Liver (tissue), 9 donors: Measurements from ENCODE around the gene SUSD5. TPM values are rescaled to one million over a fixed set of nuclear protein-coding genes. Genes with fewer than 3 reads are reported as not detected.

Source experiments
- DNase-seq: peaks from one replicate; pipeline ENCODE4 v3.0.0-alpha.2; 2017; ENCODE audit warnings: low spot score
- H3K27ac ChIP-seq, 2 donors: one replicate each; pipeline ENCODE4 v1.7.0; 2013; ENCODE audit warnings: inconsistent platforms in 2 of 2, low read length in 2 of 2, control low read depth in 1 of 2, low read depth in 1 of 2, mild to moderate bottlenecking in 1 of 2
- H3K27me3 ChIP-seq, 4 donors: one replicate each; pipeline versions ENCODE4 v1.6.1 to v1.7.0; 2013; ENCODE audit warnings: low read length in 3 of 4, inconsistent platforms in 1 of 4, mild to moderate bottlenecking in 1 of 4, moderate library complexity in 1 of 4; ENCODE audit not compliant: control insufficient read depth in 4 of 4, insufficient read depth in 4 of 4
- H3K36me3 ChIP-seq, 4 donors: one replicate each; pipeline versions ENCODE4 v1.6.1 to v1.7.0; 2013; ENCODE audit warnings: low read length in 3 of 4, mild to moderate bottlenecking in 3 of 4, low read depth in 1 of 4, moderate library complexity in 1 of 4; ENCODE audit not compliant: control insufficient read depth in 4 of 4, insufficient read depth in 3 of 4
- H3K4me1 ChIP-seq, 4 donors: one replicate each; pipeline versions ENCODE4 v1.6.1 to v1.7.0; 2013; ENCODE audit warnings: low read length in 3 of 4, mild to moderate bottlenecking in 3 of 4, moderate library complexity in 1 of 4; ENCODE audit not compliant: control insufficient read depth in 4 of 4, insufficient read depth in 4 of 4
- H3K4me3 ChIP-seq, 3 donors: one replicate each; pipeline versions ENCODE4 v1.6.1 to v1.7.0; 2013; ENCODE audit warnings: low read length in 3 of 3, control low read depth in 1 of 3, low read depth in 1 of 3, mild to moderate bottlenecking in 1 of 3
- H3K9ac ChIP-seq, 2 donors: one replicate each; pipeline ENCODE4 v1.7.0; 2013; ENCODE audit warnings: low read length in 2 of 2, mild to moderate bottlenecking in 2 of 2, moderate library complexity in 2 of 2, control low read depth in 1 of 2, low read depth in 1 of 2
- H3K9me3 ChIP-seq, 4 donors: one replicate each; pipeline versions ENCODE4 v1.6.1 to v1.7.0; 2013; ENCODE audit warnings: low read length in 3 of 4; ENCODE audit not compliant: control insufficient read depth in 4 of 4
- ATF3 ChIP-seq: IDR thresholded peaks from 2 replicates; pipeline ENCODE4 v1.6.1; 2016; ENCODE audit warnings: antibody characterized with exemption
- EGR1 ChIP-seq, 2 donors: IDR thresholded peaks; 2 replicates each; pipeline ENCODE4 v1.6.1; 2016 to 2018; ENCODE audit warnings: antibody characterized with exemption in 2 of 2, low read depth in 2 of 2
- FOXA1 ChIP-seq: IDR thresholded peaks from 2 replicates; pipeline ENCODE4 v1.6.1; 2016; ENCODE audit warnings: antibody characterized with exemption
- FOXA2 ChIP-seq: IDR thresholded peaks from 2 replicates; pipeline ENCODE4 v1.6.1; 2016; ENCODE audit warnings: antibody characterized with exemption
- GABPA ChIP-seq, 2 donors: IDR thresholded peaks in 1 of 2; conservative IDR thresholded peaks in 1 of 2; 2 replicates each; pipeline ENCODE4 v1.6.1; 2016; ENCODE audit warnings: antibody characterized with exemption in 2 of 2, mild to moderate bottlenecking in 1 of 2, moderate library complexity in 1 of 2
- HNF4A ChIP-seq, 2 donors: conservative IDR thresholded peaks; 2 replicates each; pipeline ENCODE4 v1.6.1; 2016; ENCODE audit warnings: antibody characterized with exemption in 2 of 2, mild to moderate bottlenecking in 2 of 2
- HNF4G ChIP-seq: IDR thresholded peaks from 2 replicates; pipeline ENCODE4 v1.6.1; 2016; ENCODE audit warnings: antibody characterized with exemption
- MAX ChIP-seq: IDR thresholded peaks from 2 replicates; pipeline ENCODE4 v1.6.1; 2016; ENCODE audit warnings: antibody characterized with exemption
- NR2F2 ChIP-seq: IDR thresholded peaks from 2 replicates; pipeline ENCODE4 v1.6.1; 2016; ENCODE audit warnings: antibody characterized with exemption
- RAD21 ChIP-seq, 2 donors: IDR thresholded peaks; 2 replicates each; pipeline ENCODE4 v1.6.1; 2016; ENCODE audit warnings: antibody characterized with exemption in 2 of 2, mild to moderate bottlenecking in 2 of 2
- RXRA ChIP-seq, 2 donors: IDR thresholded peaks; 2 replicates each; pipeline ENCODE4 v1.6.1; 2017 to 2018; ENCODE audit warnings: antibody characterized with exemption in 2 of 2, mild to moderate bottlenecking in 1 of 2
- SP1 ChIP-seq: IDR thresholded peaks from 2 replicates; pipeline ENCODE4 v1.6.1; 2018; ENCODE audit warnings: antibody characterized with exemption, mild to moderate bottlenecking
- TAF1 ChIP-seq: conservative IDR thresholded peaks from 2 replicates; pipeline ENCODE4 v1.6.1; 2016; ENCODE audit warnings: antibody characterized with exemption, mild to moderate bottlenecking
- YY1 ChIP-seq: IDR thresholded peaks from 2 replicates; pipeline ENCODE4 v1.6.1; 2016; ENCODE audit warnings: antibody characterized with exemption, mild to moderate bottlenecking
- ZBTB33 ChIP-seq: IDR thresholded peaks from 2 replicates; pipeline ENCODE4 v1.6.1; 2016; ENCODE audit warnings: antibody characterized with exemption
- WGBS: extraction: QIAGEN DNeasy Blood & Tissue Kit; methylation state at CpG from one replicate; pipeline ENCODE4 v1.1.7; 2013; 5-methylcytosine and 5-hydroxymethylcytosine counted together
- polyA plus RNA-seq, 2 donors: library from polyadenylated mRNA; stranded (reverse) in 1 of 2; unstranded in 1 of 2; fragments of 200-250 nt in 1 of 2; fragments of >200 nt in 1 of 2; fragmentation: Nextera tagmentation in 1 of 2; extraction: Ambion mirVana in 1 of 2; gene quantifications; one replicate each; pipeline versions ENCODE4 v1.2.1 to v1.2.3, GENCODE V29; 2013 to 2015
- total RNA-seq, 2 donors: library from RNA; depleted of rRNA; stranded (reverse); fragments of >200 nt; gene quantifications; one replicate each; pipeline ENCODE4 v1.2.3, GENCODE V29; 2014
- donor health status: healthy.
- donor health status: healthy.
- donor health status: healthy.
- donor health status: healthy.
- donor health status: healthy.

SUSD5 gene
- total and polyA plus RNA-seq, 4 donors: 0.08 to 0.21 (median 0.18) TPM

GRCh38 chr3:33145221-33145900, 73.2 kb downstream of the SUSD5 start (continued):
- no peak for TF ChIP-seq ZBTB33
- TF ChIP-seq NR2F2: no peak
- no peak for TF ChIP-seq FOXA2
- no peak for TF ChIP-seq SP1
- TF ChIP-seq MAX: no peak
- TF ChIP-seq HNF4G: no peak
- no peak for TF ChIP-seq YY1

GRCh38 chr3:33144433-33144832, 74.2 kb downstream of the SUSD5 start:
- peaks cover 0 to 11% (median 0%) of the 10 kb centered on the region in 4 donors for H3K4me1 ChIP-seq
- no peak overlapping the region for H3K4me3 ChIP-seq
- peaks cover 0 to 9% (median 5%) of the 10 kb centered on the region in 4 donors for H3K36me3 ChIP-seq
- H3K9ac ChIP-seq: no peak overlapping the region
- no peaks in the 10 kb centered on the region for H3K9me3 ChIP-seq
- no peak overlapping the region for H3K27ac ChIP-seq
- no peak for TF ChIP-seq RAD21 (IDR thresholded peaks at IDR 0.05)
- no peak for TF ChIP-seq HNF4A (conservative IDR thresholded peaks at IDR 0.05)
- TF ChIP-seq GABPA (IDR thresholded peaks at IDR 0.05 in 1 of 2, conservative IDR thresholded peaks at IDR 0.05 in 1 of 2): no peak
- TF ChIP-seq FOXA2: no peak
- H3K27me3 ChIP-seq: no peaks in the 10 kb centered on the region
- DNase-seq: no peak
- WGBS: 65% methylated on average over 1 of the region's 1 CpG

GRCh38 chr3:33141006-33141405, 77.6 kb downstream of the SUSD5 start:
- Histone ChIP-seq H3K9me3 (no peaks in the 10 kb centered on the region), H3K4me1 (no peaks in the 10 kb centered on the region), H3K27ac (no peak overlapping the region), H3K9ac (no peak overlapping the region), H3K4me3 (no peak overlapping the region), H3K27me3 (no peaks in the 10 kb centered on the region), H3K36me3 (peaks cover 0 to 16% (median 7%) of the 10 kb centered on the region in 4 donors)
- WGBS: 95% methylated on average over 3 of the region's 3 CpGs
- no peak for DNase-seq
- TF ChIP-seq HNF4A (conservative IDR thresholded peaks at IDR 0.05) (no peak), EGR1 (IDR thresholded peaks at IDR 0.05; ENCODE audit: low read depth in 2 of 2) (no peak), FOXA2 (no peak), YY1 (no peak), ATF3 (no peak), FOXA1 (no peak), MAX (no peak), TAF1 (no peak), GABPA (IDR thresholded peaks at IDR 0.05 in 1 of 2, conservative IDR thresholded peaks at IDR 0.05 in 1 of 2) (no peak), ZBTB33 (no peak), HNF4G (no peak), RXRA (IDR thresholded peaks at IDR 0.05) (no peak), NR2F2 (no peak)
